ENCODE data around the gene WNT3.

GRCh38 chr17:46766493-46767491 lies 51.7 kb downstream of the WNT3 start:
- TF ChIP-seq CTCF (IDR thresholded peaks at IDR 0.05) = no peak
- TF ChIP-seq POLR2A (IDR thresholded peaks at IDR 0.05) = no peak

Data from heart left ventricle (tissue), 13 donors.